K562 (cell line): ENCODE measurements around the gene WDR64. TPM values are rescaled to one million over a fixed set of nuclear protein-coding genes. Genes with fewer than 3 reads are reported as not detected.

Experiments used
- ATAC-seq: fragments of 200-7000 bp; cut with Tn5 transposase; 3 replicates; pipeline ENCODE4 v1.9.1; 2020; ENCODE audit warnings: moderate library complexity
- BruUV-seq: library from RNA; stranded (reverse); fragments of 400-500 nt; replicated peaks from 2 replicates; lab custom pipeline; 2021; lab: Mats Ljungman, UMichigan
- CTCF ChIA-PET: fragments of 300-600 bp; formaldehyde crosslinking; extraction: SDS; loops from one replicate; lab custom pipeline; 2021; ENCODE audit warnings: low intra/inter-chr PET ratio; lab: Yijun Ruan, JAX
- POLR2A ChIA-PET: fragments of 300-600, 350-650 bp; sonication (Branson Sonifier 250); formaldehyde crosslinking; extraction: SDS; loops from one replicate; lab custom pipeline; 2021; ENCODE audit warnings: antibody characterized with exemption, inconsistent platforms; lab: Yijun Ruan, JAX
- DNase-seq, 4 experiments: peaks; one replicate each; pipeline versions ENCODE4 v3.0.0 to v3.0.0-alpha.2; 2011 to 2018; ENCODE audit warnings: low spot score in 3 of 4, mixed read lengths in 3 of 4; ENCODE audit errors: extremely low read depth in 1 of 4
- FAIRE-seq: peaks from 2 replicates; lab custom pipeline; 2011; peaks lifted over from hg19 to GRCh38; lab: Jason Lieb, UNC
- H2AFZ ChIP-seq: 2 replicates; pipeline ENCODE4 v1.6.0; 2011; ENCODE audit warnings: low read depth, low read length, control low read depth, inconsistent platforms
- H3K27ac ChIP-seq: fragments of 200-600 bp; 3 replicates; pipeline ENCODE4 v1.8.0; 2011; ENCODE audit warnings: low read depth, mild to moderate bottlenecking, control low read depth, inconsistent platforms, low read length, moderate library complexity, mixed read lengths; ENCODE audit errors: extremely low read depth
- H3K27me3 ChIP-seq, 2 experiments: fragments of 300-600 bp in 1 of 2; 2 replicates in 1 of 2; 3 replicates in 1 of 2; pipeline versions ENCODE4 v1.6.0 to v1.8.0; 2011; ENCODE audit warnings: inconsistent platforms in 2 of 2, low read length in 2 of 2, mild to moderate bottlenecking in 1 of 2, mixed read lengths in 1 of 2, moderate library complexity in 1 of 2; ENCODE audit not compliant: control insufficient read depth in 2 of 2, insufficient read depth in 2 of 2
- H3K36me3 ChIP-seq: fragments of 300-600 bp; 3 replicates; pipeline ENCODE4 v1.8.0; 2011; ENCODE audit warnings: mild to moderate bottlenecking, low read length, inconsistent platforms; ENCODE audit not compliant: control insufficient read depth, insufficient read depth
- H3K4me1 ChIP-seq, 2 experiments: fragments of 200-600 bp in 1 of 2; replicated peaks in 1 of 2; 2 replicates in 1 of 2; 3 replicates in 1 of 2; pipeline versions ENCODE4 v1.5.1 to v1.8.0; 2011; ENCODE audit warnings: inconsistent platforms in 2 of 2, low read length in 2 of 2, mild to moderate bottlenecking in 1 of 2, mixed read lengths in 1 of 2, moderate library complexity in 1 of 2; ENCODE audit not compliant: control insufficient read depth in 2 of 2, insufficient read depth in 2 of 2
- H3K4me2 ChIP-seq: 2 replicates; pipeline ENCODE4 v1.6.1; 2011; ENCODE audit warnings: low read length, control low read depth, inconsistent platforms, mixed read lengths; ENCODE audit not compliant: insufficient read depth
- H3K4me3 ChIP-seq: fragments of 200-600 bp; sonication (generic), shearing (Covaris generic); 2 replicates; pipeline ENCODE4 v1.5.1; 2016; ENCODE audit warnings: control low read depth, inconsistent platforms
- H3K79me2 ChIP-seq: fragments of 200-600 bp; 3 replicates; pipeline ENCODE4 v1.8.0; 2011; ENCODE audit warnings: low read length, inconsistent platforms; ENCODE audit not compliant: control insufficient read depth, insufficient read depth
- H3K9ac ChIP-seq, 2 experiments: 2 replicates each; pipeline versions ENCODE4 v1.6.0 to v1.6.1; 2011; ENCODE audit warnings: low read depth in 2 of 2, low read length in 2 of 2, control low read depth in 1 of 2, inconsistent platforms in 1 of 2, mild to moderate bottlenecking in 1 of 2, mixed read lengths in 1 of 2; ENCODE audit not compliant: insufficient read depth in 1 of 2
- H3K9me1 ChIP-seq: one replicate; pipeline ENCODE4 v1.6.0; 2011; ENCODE audit warnings: inconsistent platforms, mild to moderate bottlenecking, low read length, moderate library complexity; ENCODE audit not compliant: control insufficient read depth, insufficient read depth
- H3K9me3 ChIP-seq: replicated peaks from 2 replicates; pipeline ENCODE4 v1.5.1; 2011; ENCODE audit warnings: low read depth, low read length, inconsistent platforms; ENCODE audit not compliant: control insufficient read depth, insufficient read depth
- H4K20me1 ChIP-seq: replicated peaks from 2 replicates; pipeline ENCODE4 v1.6.1; 2011; ENCODE audit warnings: low read length, inconsistent platforms, mixed read lengths; ENCODE audit not compliant: control insufficient read depth, insufficient read depth
- ADNP ChIP-seq: fragments of 200-800 bp; sonication (Bioruptor generic); IDR thresholded peaks from 2 replicates; pipeline ENCODE4 v1.6.1; 2016; ENCODE audit warnings: missing genetic modification characterization, missing compliant biosample characterization
- AFF4 ChIP-seq: sonication (generic); formaldehyde crosslinking; IDR thresholded peaks from 2 replicates; pipeline ENCODE4 v1.8.0; 2023; ENCODE audit warnings: mild to moderate bottlenecking, missing genetic modification reagents
- CHCHD3 ChIP-seq: fragments of 250-450 bp; sonication (Bioruptor Pico); IDR thresholded peaks from 2 replicates; pipeline ENCODE4 v2.1.2; 2022; ENCODE audit warnings: mild to moderate bottlenecking
- HLTF ChIP-seq: fragments of 450-650 bp; IDR thresholded peaks from 2 replicates; pipeline ENCODE4 v1.6.1; 2016
- IRF2 ChIP-seq: sonication (generic); formaldehyde crosslinking; IDR thresholded peaks from 2 replicates; pipeline ENCODE4 v1.8.1; 2022; ENCODE audit warnings: mild to moderate bottlenecking, missing genetic modification reagents
- KDM2B ChIP-seq: fragments of 250-450 bp; sonication (Bioruptor Pico); IDR thresholded peaks from 2 replicates; pipeline ENCODE4 v1.8.0; 2021; ENCODE audit warnings: mild to moderate bottlenecking, moderate library complexity
- MBD1 ChIP-seq: fragments of 250-450 bp; sonication (Bioruptor Pico); IDR thresholded peaks from 2 replicates; pipeline ENCODE4 v1.8.0; 2022; ENCODE audit warnings: inconsistent platforms
- NFATC3 ChIP-seq: fragments of 450-650 bp; IDR thresholded peaks from 2 replicates; pipeline ENCODE4 v1.6.1; 2017; ENCODE audit warnings: mild to moderate bottlenecking
- RBM22 ChIP-seq: fragments of 200-400 bp; formaldehyde crosslinking; IDR thresholded peaks from 2 replicates; pipeline ENCODE4 v1.6.1; 2018; ENCODE audit warnings: low read length, low read depth; ENCODE audit not compliant: poor library complexity, severe bottlenecking
- RNF219 ChIP-seq: fragments of 250-450 bp; sonication (Bioruptor Pico); IDR thresholded peaks from 2 replicates; pipeline ENCODE4 v1.5.0; 2022; ENCODE audit warnings: mild to moderate bottlenecking
- SMAD2 ChIP-seq: fragments of 150-350 bp; IDR thresholded peaks from 2 replicates; pipeline ENCODE4 v1.6.1; 2014; ENCODE audit warnings: low read depth, mild to moderate bottlenecking, low read length
- STAT6 ChIP-seq: sonication (generic); formaldehyde crosslinking; IDR thresholded peaks from 2 replicates; pipeline ENCODE4 v1.8.1; 2023; ENCODE audit warnings: mild to moderate bottlenecking, missing genetic modification reagents
- ZNF436 ChIP-seq: fragments of 250-450, 450-650 bp; sonication (Bioruptor Pico); formaldehyde crosslinking; IDR thresholded peaks from 2 replicates; pipeline ENCODE4 v1.7.0; 2020; ENCODE audit warnings: mild to moderate bottlenecking
- WGBS: fragments of 100-300 bp; shearing (Covaris generic); methylation state at CpG from one replicate; pipeline ENCODE4 v1.1.6; 2016; ENCODE audit warnings: low coverage, mixed read lengths; ENCODE audit not compliant: insufficient coverage; ENCODE audit errors: missing lambda C conversion rate; 5-methylcytosine and 5-hydroxymethylcytosine counted together
- in situ Hi-C: fragments of 300-500 bp; cut with MboI; formaldehyde crosslinking; loops from 4 replicates; pipeline ENCODE4 v1.15.0; 2018; ENCODE audit warnings: inconsistent platforms, mixed read lengths
- intact Hi-C: fragments of 100-400 bp; cut with micrococcal nuclease; formaldehyde crosslinking; loops from 2 replicates; pipeline ENCODE4 v1.14.2; 2022
- polyA plus RNA-seq, 8 experiments: library from polyadenylated mRNA; depleted of rRNA in 4 of 8; stranded (reverse) in 5 of 8; unstranded in 3 of 8; fragments of >200 nt; fragmentation: Nextera tagmentation in 2 of 8; fragmentation: Illumina TruSeq in 1 of 8; extraction: Ambion mirVana in 2 of 8; extraction: Trizol in 1 of 8; gene quantifications; 2 replicates each; pipeline versions ENCODE4 v1.2.1 to v1.2.3, GENCODE V29; 2011 to 2014; ENCODE audit warnings: inconsistent platforms in 1 of 8, missing spikeins in 1 of 8
- total RNA-seq, 7 experiments: library from RNA; depleted of rRNA in 6 of 7; stranded (reverse); fragments of >200 nt in 6 of 7; fragmentation: Illumina TruSeq in 2 of 7; extraction: Trizol in 2 of 7; gene quantifications; 2 replicates each; pipeline versions ENCODE4 v1.2.1 to v1.2.3, GENCODE V29; 2011 to 2021; ENCODE audit warnings: low replicate concordance in 1 of 7

WDR64 gene
- total and polyA plus RNA-seq, 9 of the 15 experiments (the other 6 are each of a cell fraction or from before 2014, with no cell fraction given), result 0.06 to 0.29 (median 0.19) TPM; not detected in 5

GRCh38 chr1:241606544-241606943 is 45.5 kb upstream of the WDR64 start:
- no peaks in the 10 kb centered on the region for H4K20me1 ChIP-seq
- intact Hi-C loops (no loop called here), in situ Hi-C loops (loop anchor here (25.0 kb wide), 1 partner anchor 381 kb away; the partner anchor contains the start of gene MAP1LC3C)
- no peak overlapping the region for H3K4me2 ChIP-seq
- DNase-seq (no peak), ATAC-seq (no peak), FAIRE-seq (no peak)
- no peaks in the 10 kb centered on the region for H3K79me2 ChIP-seq
- no peaks in the 10 kb centered on the region; the same call in 2 of the 3 replicates for H3K36me3 ChIP-seq
- no peaks in the 10 kb centered on the region for H3K27me3 ChIP-seq
- no peak overlapping the region for H3K4me3 ChIP-seq
- BruUV-seq, result no TSS peak
- H2AFZ ChIP-seq, result no peak overlapping the region
- H3K4me1 ChIP-seq, result peaks cover 5 to 20% of the 10 kb centered on the region in 2 experiments
- 60% methylated on average over 5 of the region's 5 CpGs for WGBS
- H3K9me1 ChIP-seq, result no peaks in the 10 kb centered on the region
- H3K27ac ChIP-seq, result no peak overlapping the region
- ChIA-PET POLR2A (interaction anchor here (0.6 to 0.7 kb wide), 2 partner anchors 242 to 394 kb away, joined by 3 read pairs; no protein-coding TSS in a partner anchor), CTCF (no interaction called here)
- no peaks in the 10 kb centered on the region for H3K9me3 ChIP-seq
- no peak overlapping the region for H3K9ac ChIP-seq
- no peak for TF ChIP-seq RBM22
- TF ChIP-seq RNF219 (CRISPR knock-in tag), result no peak
- no peak for TF ChIP-seq CHCHD3
- TF ChIP-seq AFF4 (CRISPR knock-in tag), result no peak
- no peak for TF ChIP-seq HLTF
- TF ChIP-seq SMAD2, result no peak
- TF ChIP-seq IRF2, result no peak
- no peak for TF ChIP-seq ADNP (tag)
- no peak for TF ChIP-seq ZNF436 (CRISPR knock-in tag)
- TF ChIP-seq NFATC3, result no peak
- TF ChIP-seq MBD1 (CRISPR knock-in tag), result no peak
- TF ChIP-seq KDM2B (CRISPR knock-in tag), result no peak
- TF ChIP-seq STAT6 (CRISPR knock-in tag), result no peak
